ENCODE measurements around the gene PIK3R2.

PIK3R2 gene

DNA sequence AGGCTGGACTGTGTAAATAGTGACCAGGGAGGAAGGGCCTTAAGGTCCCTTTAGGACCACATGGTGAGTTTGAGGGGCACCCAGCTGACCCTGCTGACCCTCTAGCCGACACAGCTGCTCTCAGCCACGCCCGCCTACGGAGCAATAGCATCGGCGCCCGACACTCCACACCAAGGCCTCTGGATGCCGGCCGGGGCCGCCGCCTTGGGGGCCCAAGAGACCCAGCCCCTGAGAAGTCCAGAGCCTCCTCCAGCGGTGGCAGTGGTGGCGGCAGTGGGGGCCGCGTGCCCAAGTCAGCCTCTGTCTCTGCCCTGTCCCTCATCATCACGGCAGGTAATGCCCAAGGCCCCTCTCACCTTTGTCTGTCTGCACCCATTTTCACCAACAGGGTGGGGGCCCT, 8.6 kb upstream of the PIK3R2 start:
- Histone ChIP-seq H3K4me2 (ENCODE audit: low read depth, low read length, poor library complexity, severe bottlenecking) (no peak overlapping the region), H3K4me3 (ENCODE audit: low read length, poor library complexity, severe bottlenecking) (no peak overlapping the region), H3K9me3 (ENCODE audit: insufficient read depth, low read depth, low read length) (no peaks in the 10 kb centered on the region), H4K20me1 (ENCODE audit: insufficient read depth, low read length, poor library complexity, severe bottlenecking) (no peaks in the 10 kb centered on the region), H3F3A (ENCODE audit: low read depth) (no peaks in the 10 kb centered on the region), H3K27me3 (ENCODE audit: insufficient read depth, low read length, poor library complexity, severe bottlenecking) (no peaks in the 10 kb centered on the region), H3K9ac (ENCODE audit: low read depth, low read length, poor library complexity, severe bottlenecking) (no peak overlapping the region), H2AFZ (ENCODE audit: low read length) (no peak overlapping the region), H3K9me2 (replicated peaks; ENCODE audit: low read depth, low read length) (no peaks in the 10 kb centered on the region), H3K79me2 (ENCODE audit: insufficient read depth, low read length) (no peaks in the 10 kb centered on the region), H3K4me1 (ENCODE audit: insufficient read depth, low read length, poor library complexity, severe bottlenecking) (no peaks in the 10 kb centered on the region), H3K36me3 (ENCODE audit: insufficient read depth, low read length) (no peaks in the 10 kb centered on the region)
- no peak for TF ChIP-seq EZH2phosphoT487 (IDR thresholded peaks at IDR 0.05; ENCODE audit: borderline replicate concordance)
- TF ChIP-seq, protein P1, sequence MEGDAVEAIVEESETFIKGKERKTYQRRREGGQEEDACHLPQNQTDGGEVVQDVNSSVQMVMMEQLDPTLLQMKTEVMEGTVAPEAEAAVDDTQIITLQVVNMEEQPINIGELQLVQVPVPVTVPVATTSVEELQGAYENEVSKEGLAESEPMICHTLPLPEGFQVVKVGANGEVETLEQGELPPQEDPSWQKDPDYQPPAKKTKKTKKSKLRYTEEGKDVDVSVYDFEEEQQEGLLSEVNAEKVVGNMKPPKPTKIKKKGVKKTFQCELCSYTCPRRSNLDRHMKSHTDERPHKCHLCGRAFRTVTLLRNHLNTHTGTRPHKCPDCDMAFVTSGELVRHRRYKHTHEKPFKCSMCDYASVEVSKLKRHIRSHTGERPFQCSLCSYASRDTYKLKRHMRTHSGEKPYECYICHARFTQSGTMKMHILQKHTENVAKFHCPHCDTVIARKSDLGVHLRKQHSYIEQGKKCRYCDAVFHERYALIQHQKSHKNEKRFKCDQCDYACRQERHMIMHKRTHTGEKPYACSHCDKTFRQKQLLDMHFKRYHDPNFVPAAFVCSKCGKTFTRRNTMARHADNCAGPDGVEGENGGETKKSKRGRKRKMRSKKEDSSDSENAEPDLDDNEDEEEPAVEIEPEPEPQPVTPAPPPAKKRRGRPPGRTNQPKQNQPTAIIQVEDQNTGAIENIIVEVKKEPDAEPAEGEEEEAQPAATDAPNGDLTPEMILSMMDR (conservative IDR thresholded peaks at IDR 0.05; ENCODE audit: low read length) = no peak

DNA sequence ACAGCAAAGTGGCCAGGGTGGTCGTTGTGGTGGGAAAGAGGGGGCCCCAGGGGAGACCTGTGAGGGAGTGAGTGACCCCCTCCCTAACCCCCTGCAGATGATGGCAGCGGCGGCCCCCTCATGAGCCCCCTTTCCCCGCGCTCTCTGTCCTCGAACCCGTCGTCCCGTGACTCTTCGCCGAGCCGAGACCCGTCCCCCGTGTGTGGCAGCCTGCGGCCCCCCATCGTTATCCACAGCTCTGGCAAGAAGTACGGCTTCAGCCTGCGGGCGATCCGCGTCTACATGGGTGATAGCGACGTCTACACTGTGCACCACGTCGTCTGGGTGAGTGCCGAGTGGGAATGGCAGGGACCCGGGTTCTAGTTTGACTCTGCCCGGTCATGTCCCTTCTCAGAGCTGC, 8.1 kb upstream of the PIK3R2 start:
- Histone ChIP-seq H3K79me2 (ENCODE audit: insufficient read depth, low read length) (no peaks in the 10 kb centered on the region), H3K4me2 (ENCODE audit: low read depth, low read length, poor library complexity, severe bottlenecking) (no peak overlapping the region), H3K9me3 (ENCODE audit: insufficient read depth, low read depth, low read length) (no peaks in the 10 kb centered on the region), H3K27me3 (ENCODE audit: insufficient read depth, low read length, poor library complexity, severe bottlenecking) (no peaks in the 10 kb centered on the region), H3K9me2 (replicated peaks; ENCODE audit: low read depth, low read length) (no peaks in the 10 kb centered on the region), H2AFZ (ENCODE audit: low read length) (no peak overlapping the region), H3K4me3 (ENCODE audit: low read length, poor library complexity, severe bottlenecking) (no peak overlapping the region), H4K20me1 (ENCODE audit: insufficient read depth, low read length, poor library complexity, severe bottlenecking) (no peaks in the 10 kb centered on the region), H3K36me3 (ENCODE audit: insufficient read depth, low read length) (no peaks in the 10 kb centered on the region), H3F3A (ENCODE audit: low read depth) (no peaks in the 10 kb centered on the region), H3K4me1 (ENCODE audit: insufficient read depth, low read length, poor library complexity, severe bottlenecking) (no peaks in the 10 kb centered on the region), H3K9ac (ENCODE audit: low read depth, low read length, poor library complexity, severe bottlenecking) (no peak overlapping the region)
- no peak for TF ChIP-seq EZH2phosphoT487 (IDR thresholded peaks at IDR 0.05; ENCODE audit: borderline replicate concordance)
- TF ChIP-seq, protein P1 (conservative IDR thresholded peaks at IDR 0.05; ENCODE audit: low read length) = no peak

DNA sequence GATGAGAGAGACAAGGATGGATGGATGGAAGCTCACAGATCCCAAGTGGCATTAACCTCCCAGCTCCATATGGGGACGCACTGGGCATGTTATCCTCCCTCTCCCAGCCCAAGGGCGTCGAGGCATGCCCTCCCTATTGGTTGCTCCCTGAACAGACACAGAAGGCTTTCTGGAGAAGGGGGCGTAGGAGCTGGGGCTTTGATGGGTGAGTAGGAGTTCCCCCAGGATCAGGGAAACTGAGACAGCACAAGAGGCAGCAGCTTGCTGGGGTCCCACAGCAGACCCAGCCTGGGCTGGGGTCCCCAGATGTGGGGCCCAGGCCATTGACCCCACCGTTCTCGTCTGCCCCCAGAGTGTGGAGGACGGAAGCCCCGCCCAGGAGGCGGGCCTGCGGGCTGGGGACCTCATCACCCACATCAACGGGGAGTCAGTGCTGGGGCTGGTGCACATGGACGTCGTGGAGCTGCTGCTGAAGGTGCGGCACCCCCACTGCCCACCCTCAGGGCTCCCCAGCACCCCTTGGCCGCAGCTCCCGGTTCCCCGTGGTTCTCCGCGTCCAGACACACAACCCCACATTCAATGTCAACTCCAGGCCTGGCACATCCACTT, 7.5 kb upstream of the PIK3R2 start:
- Histone ChIP-seq H3K4me1 (ENCODE audit: insufficient read depth, low read length, poor library complexity, severe bottlenecking) (no peaks in the 10 kb centered on the region), H2AFZ (ENCODE audit: low read length) (no peak overlapping the region), H3K79me2 (ENCODE audit: insufficient read depth, low read length) (no peaks in the 10 kb centered on the region), H4K20me1 (ENCODE audit: insufficient read depth, low read length, poor library complexity, severe bottlenecking) (no peaks in the 10 kb centered on the region), H3K36me3 (ENCODE audit: insufficient read depth, low read length) (no peaks in the 10 kb centered on the region), H3K9me3 (ENCODE audit: insufficient read depth, low read depth, low read length) (no peaks in the 10 kb centered on the region), H3K27me3 (ENCODE audit: insufficient read depth, low read length, poor library complexity, severe bottlenecking) (no peaks in the 10 kb centered on the region), H3K4me3 (ENCODE audit: low read length, poor library complexity, severe bottlenecking) (no peak overlapping the region), H3K4me2 (ENCODE audit: low read depth, low read length, poor library complexity, severe bottlenecking) (no peak overlapping the region), H3F3A (ENCODE audit: low read depth) (no peaks in the 10 kb centered on the region), H3K9ac (ENCODE audit: low read depth, low read length, poor library complexity, severe bottlenecking) (no peak overlapping the region), H3K9me2 (replicated peaks; ENCODE audit: low read depth, low read length) (no peaks in the 10 kb centered on the region)
- TF ChIP-seq, protein P1 (conservative IDR thresholded peaks at IDR 0.05; ENCODE audit: low read length) = no peak
- TF ChIP-seq EZH2phosphoT487 (IDR thresholded peaks at IDR 0.05; ENCODE audit: borderline replicate concordance) = no peak
